ENCODE measurements around the gene ACTG1. TPM values are rescaled to one million over a fixed set of nuclear protein-coding genes. Genes with fewer than 3 reads are reported as not detected.

Gene ACTG1
- total RNA-seq, 2 experiments from 2014 or later = 1,296 to 1,318 TPM

GRCh38 chr17:81545160-81545949 lies 32.8 kb upstream of the ACTG1 start:
- Mint-ChIP-seq H3K4me1 (ENCODE audit: low read depth) (peaks cover 4% of the 10 kb centered on the region), H3K4me3 (no peak overlapping the region), H3K27me3 (no peaks in the 10 kb centered on the region), H3K36me3 (ENCODE audit: low read depth) (peaks cover 30% of the 10 kb centered on the region), H3K9me3 (no peaks in the 10 kb centered on the region), H3K27ac (no peak overlapping the region)
- Histone ChIP-seq H3K4me3 (ENCODE audit: low read length) (no peak overlapping the region), H3K4me1 (ENCODE audit: insufficient read depth, low read length) (peaks cover 8% of the 10 kb centered on the region), H3K9me3 (ENCODE audit: control insufficient read depth in 1 of 2, insufficient read depth in 1 of 2, low read length in 2 of 2) (no peaks in the 10 kb centered on the region), H3K36me3 (ENCODE audit: insufficient read depth, low read length) (peaks cover 61% of the 10 kb centered on the region), H3K27me3 (ENCODE audit: control insufficient read depth in 1 of 2, insufficient read depth in 2 of 2, low read length in 2 of 2) (no peaks in the 10 kb centered on the region), H3K27ac (ENCODE audit: low read depth in 1 of 2, low read length in 2 of 2) (no peak overlapping the region)
- POLR2A ChIA-PET = no interaction called here
- TF ChIP-seq CTCF (IDR thresholded peaks at IDR 0.05) = no peak
- CTCF ChIA-PET = no interaction called here
- no peak for DNase-seq
- ATAC-seq (ENCODE audit: poor library complexity) = no peak
- intact Hi-C loops (cut with DNase I, micrococcal nuclease) = no loop called here

- Histone ChIP-seq H3K4me1 (ENCODE audit: insufficient read depth, low read length) (no peaks in the 10 kb centered on the region), H3K36me3 (ENCODE audit: insufficient read depth, low read length) (peaks cover 64% of the 10 kb centered on the region), H3K9me3 (ENCODE audit: control insufficient read depth in 1 of 2, insufficient read depth in 1 of 2, low read length in 2 of 2) (no peaks in the 10 kb centered on the region), H3K27ac (ENCODE audit: low read depth in 1 of 2, low read length in 2 of 2) (no peak overlapping the region), H3K27me3 (ENCODE audit: control insufficient read depth in 1 of 2, insufficient read depth in 2 of 2, low read length in 2 of 2) (no peaks in the 10 kb centered on the region), H3K4me3 (ENCODE audit: low read length) (no peak overlapping the region)
- POLR2A ChIA-PET = no interaction called here
- TF ChIP-seq CTCF (IDR thresholded peaks at IDR 0.05) = no peak
- Mint-ChIP-seq H3K4me3 (no peak overlapping the region), H3K27ac (no peak overlapping the region), H3K4me1 (ENCODE audit: low read depth) (no peaks in the 10 kb centered on the region), H3K9me3 (no peaks in the 10 kb centered on the region), H3K27me3 (no peaks in the 10 kb centered on the region), H3K36me3 (ENCODE audit: low read depth) (peaks cover 27% of the 10 kb centered on the region)
- no peak for ATAC-seq (ENCODE audit: poor library complexity)
- intact Hi-C loops (cut with DNase I, micrococcal nuclease) = no loop called here
- CTCF ChIA-PET = no interaction called here
- DNase-seq = no peak
These were observed 31.8 kb upstream of the ACTG1 start for GRCh38 chr17:81544281-81544974.

GRCh38 chr17:81543756-81544155 lies 31.2 kb upstream of the ACTG1 start:
- Histone ChIP-seq H3K4me3 (ENCODE audit: low read length) (no peak overlapping the region), H3K36me3 (ENCODE audit: insufficient read depth, low read length) (peaks cover 58% of the 10 kb centered on the region), H3K27me3 (ENCODE audit: control insufficient read depth in 1 of 2, insufficient read depth in 2 of 2, low read length in 2 of 2) (peaks cover 0 to 4% of the 10 kb centered on the region in 2 experiments), H3K9me3 (ENCODE audit: control insufficient read depth in 1 of 2, insufficient read depth in 1 of 2, low read length in 2 of 2) (no peaks in the 10 kb centered on the region), H3K27ac (ENCODE audit: low read depth in 1 of 2, low read length in 2 of 2) (no peak overlapping the region), H3K4me1 (ENCODE audit: insufficient read depth, low read length) (no peaks in the 10 kb centered on the region)
- no peak for TF ChIP-seq CTCF (IDR thresholded peaks at IDR 0.05)
- ATAC-seq (ENCODE audit: poor library complexity) (no peak), DNase-seq (no peak)
- no peak overlapping the region for H3K27ac Mint-ChIP-seq
- CTCF ChIA-PET = no interaction called here
- no peaks in the 10 kb centered on the region for H3K4me1 Mint-ChIP-seq (ENCODE audit: low read depth)
- no peak overlapping the region for H3K4me3 Mint-ChIP-seq
- H3K27me3 Mint-ChIP-seq = no peaks in the 10 kb centered on the region
- intact Hi-C loops (cut with DNase I, micrococcal nuclease) = no loop called here
- POLR2A ChIA-PET = interaction anchor here (1.1 kb wide), 1 partner anchor 28 kb away, joined by 3 read pairs; no protein-coding TSS in a partner anchor
- peaks cover 24% of the 10 kb centered on the region for H3K36me3 Mint-ChIP-seq (ENCODE audit: low read depth)
- no peaks in the 10 kb centered on the region for H3K9me3 Mint-ChIP-seq

All from CD4-positive, alpha-beta T cell (primary cell).